WTC11 (cell line): ENCODE data around the gene SRSF6. TPM values are rescaled to one million over a fixed set of nuclear protein-coding genes. Genes with fewer than 3 reads are reported as not detected.

Source experiments
- ATAC-seq: fragments of 200-7000 bp; cut with Tn5 transposase; 2 replicates; pipeline ENCODE4 v1.10.0; 2021; ENCODE audit warnings: mild to moderate bottlenecking, moderate library complexity
- CTCF ChIA-PET: fragments of 300-600 bp; sonication (Branson Sonifier 250); formaldehyde crosslinking; loops from one replicate; lab custom pipeline; 2021; ENCODE audit warnings: antibody characterized with exemption; lab: Charles Lee
- POLR2A ChIA-PET: fragments of 350-600 bp; sonication (Branson Sonifier 250); formaldehyde crosslinking; loops from one replicate; lab custom pipeline; 2021; ENCODE audit warnings: antibody characterized with exemption; lab: Charles Lee
- DNase-seq: peaks from one replicate; pipeline ENCODE4 v3.0.0; 2021; ENCODE audit warnings: low spot score
- H3K27ac Mint-ChIP-seq: 2 replicates; pipeline ENCODE4 v1.8.0; 2021; ENCODE audit warnings: mixed read lengths
- H3K27me3 Mint-ChIP-seq: 2 replicates; pipeline ENCODE4 v1.8.0; 2021; ENCODE audit warnings: low read depth, mild to moderate bottlenecking, moderate library complexity, mixed read lengths
- H3K36me3 Mint-ChIP-seq: 2 replicates; pipeline ENCODE4 v1.8.0; 2021; ENCODE audit warnings: mixed read lengths
- H3K4me1 Mint-ChIP-seq: 2 replicates; pipeline ENCODE4 v1.8.0; 2022; ENCODE audit warnings: mixed read lengths
- H3K4me3 Mint-ChIP-seq: 2 replicates; pipeline ENCODE4 v1.8.0; 2021; ENCODE audit warnings: mild to moderate bottlenecking, moderate library complexity, mixed read lengths
- H3K9me3 Mint-ChIP-seq: 2 replicates; pipeline ENCODE4 v1.8.0; 2021; ENCODE audit warnings: mixed read lengths
- CTCF ChIP-seq: fragments of 200-600 bp; IDR thresholded peaks from 2 replicates; pipeline ENCODE4 v1.8.0; 2022; ENCODE audit warnings: antibody characterized with exemption
- FOXJ3 ChIP-seq: sonication (generic); formaldehyde crosslinking; IDR thresholded peaks from 2 replicates; pipeline ENCODE4 v1.9.0; 2021; ENCODE audit warnings: missing genetic modification reagents, mild to moderate bottlenecking, borderline replicate concordance
- GRHL2 ChIP-seq: fragments of 250-450 bp; sonication (Bioruptor Pico); IDR thresholded peaks from 2 replicates; pipeline ENCODE4 v1.8.0; 2022; ENCODE audit warnings: mild to moderate bottlenecking, moderate library complexity; ENCODE audit not compliant: insufficient replicate concordance, severe bottlenecking
- GTF2I ChIP-seq: fragments of 250-450 bp; sonication (Bioruptor Pico); conservative IDR thresholded peaks from 2 replicates; pipeline ENCODE4 v1.4.0; 2021; ENCODE audit warnings: mild to moderate bottlenecking
- IRF1 ChIP-seq: sonication (generic); formaldehyde crosslinking; IDR thresholded peaks from 2 replicates; pipeline ENCODE4 v1.8.0; 2023; ENCODE audit warnings: missing genetic modification reagents
- JUN ChIP-seq: sonication (generic); formaldehyde crosslinking; IDR thresholded peaks from 2 replicates; pipeline ENCODE4 v1.8.0; 2023; ENCODE audit warnings: mild to moderate bottlenecking, missing genetic modification reagents
- NFATC4 ChIP-seq: fragments of 250-450 bp; sonication (Bioruptor Pico); IDR thresholded peaks from 2 replicates; pipeline ENCODE4 v1.9.0; 2021; ENCODE audit warnings: mild to moderate bottlenecking
- NR2C2 ChIP-seq: sonication (generic); formaldehyde crosslinking; IDR thresholded peaks from 2 replicates; pipeline ENCODE4 v1.8.0; 2022; ENCODE audit warnings: mild to moderate bottlenecking, missing genetic modification reagents
- PRDM15 ChIP-seq: sonication (generic); formaldehyde crosslinking; IDR thresholded peaks from 2 replicates; pipeline ENCODE4 v1.8.0; 2022; ENCODE audit warnings: missing genetic modification reagents
- ZBTB21 ChIP-seq: sonication (generic); formaldehyde crosslinking; IDR thresholded peaks from 2 replicates; pipeline ENCODE4 v1.8.1; 2023; ENCODE audit warnings: mild to moderate bottlenecking, missing genetic modification reagents, borderline replicate concordance
- ZNF138 ChIP-seq: sonication (generic); formaldehyde crosslinking; conservative IDR thresholded peaks from 2 replicates; pipeline ENCODE4 v1.8.1; 2022; ENCODE audit warnings: mild to moderate bottlenecking, moderate library complexity, missing genetic modification reagents
- total RNA-seq: library from RNA; stranded (reverse); gene quantifications from 3 replicates; pipeline ENCODE4 v1.2.3, GENCODE V29; 2021
- TF ChIP-seq, protein P1 (sequence below): sonication (generic); formaldehyde crosslinking; IDR thresholded peaks from 2 replicates; pipeline ENCODE4 v1.8.0; 2023; ENCODE audit warnings: missing genetic modification reagents, mild to moderate bottlenecking, borderline replicate concordance
- TF ChIP-seq, protein P2 (sequence below): fragments of 250-450 bp; sonication (Bioruptor Pico); IDR thresholded peaks from 2 replicates; pipeline ENCODE4 v1.9.0; 2021; ENCODE audit warnings: moderate library complexity, mild to moderate bottlenecking, inconsistent platforms, borderline replicate concordance
- TF ChIP-seq, protein P3 (sequence below): fragments of 250-450 bp; sonication (Bioruptor Pico); IDR thresholded peaks from 2 replicates; pipeline ENCODE4 v1.9.0; 2021; ENCODE audit warnings: mild to moderate bottlenecking
- TF ChIP-seq, protein P4 (sequence below): fragments of 250-450 bp; sonication (Bioruptor Pico); IDR thresholded peaks from 2 replicates; pipeline ENCODE4 v2.1.2; 2022; ENCODE audit warnings: mild to moderate bottlenecking, moderate library complexity

The SRSF6 gene
- total RNA-seq, 1 experiment from 2014 or later, result 107 TPM

DNA sequence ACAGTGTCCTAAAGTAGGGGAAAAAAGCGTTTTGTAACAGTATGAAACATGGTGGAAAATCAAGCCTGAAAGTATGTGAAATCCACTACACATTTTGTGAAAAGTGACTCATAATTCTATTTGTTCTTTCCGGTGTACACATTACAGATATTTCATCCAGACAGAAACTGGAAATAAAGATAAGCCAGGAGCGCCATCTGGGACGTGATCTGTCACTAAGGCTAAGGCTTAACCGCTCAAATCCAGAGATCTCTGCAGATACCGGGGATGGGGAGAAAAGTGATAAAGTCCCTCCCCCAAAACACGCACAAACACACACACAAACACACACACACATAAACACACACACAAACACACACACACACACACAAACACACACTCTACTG, 26.6 kb upstream of the SRSF6 start (continued):
- TF ChIP-seq, protein P1, sequence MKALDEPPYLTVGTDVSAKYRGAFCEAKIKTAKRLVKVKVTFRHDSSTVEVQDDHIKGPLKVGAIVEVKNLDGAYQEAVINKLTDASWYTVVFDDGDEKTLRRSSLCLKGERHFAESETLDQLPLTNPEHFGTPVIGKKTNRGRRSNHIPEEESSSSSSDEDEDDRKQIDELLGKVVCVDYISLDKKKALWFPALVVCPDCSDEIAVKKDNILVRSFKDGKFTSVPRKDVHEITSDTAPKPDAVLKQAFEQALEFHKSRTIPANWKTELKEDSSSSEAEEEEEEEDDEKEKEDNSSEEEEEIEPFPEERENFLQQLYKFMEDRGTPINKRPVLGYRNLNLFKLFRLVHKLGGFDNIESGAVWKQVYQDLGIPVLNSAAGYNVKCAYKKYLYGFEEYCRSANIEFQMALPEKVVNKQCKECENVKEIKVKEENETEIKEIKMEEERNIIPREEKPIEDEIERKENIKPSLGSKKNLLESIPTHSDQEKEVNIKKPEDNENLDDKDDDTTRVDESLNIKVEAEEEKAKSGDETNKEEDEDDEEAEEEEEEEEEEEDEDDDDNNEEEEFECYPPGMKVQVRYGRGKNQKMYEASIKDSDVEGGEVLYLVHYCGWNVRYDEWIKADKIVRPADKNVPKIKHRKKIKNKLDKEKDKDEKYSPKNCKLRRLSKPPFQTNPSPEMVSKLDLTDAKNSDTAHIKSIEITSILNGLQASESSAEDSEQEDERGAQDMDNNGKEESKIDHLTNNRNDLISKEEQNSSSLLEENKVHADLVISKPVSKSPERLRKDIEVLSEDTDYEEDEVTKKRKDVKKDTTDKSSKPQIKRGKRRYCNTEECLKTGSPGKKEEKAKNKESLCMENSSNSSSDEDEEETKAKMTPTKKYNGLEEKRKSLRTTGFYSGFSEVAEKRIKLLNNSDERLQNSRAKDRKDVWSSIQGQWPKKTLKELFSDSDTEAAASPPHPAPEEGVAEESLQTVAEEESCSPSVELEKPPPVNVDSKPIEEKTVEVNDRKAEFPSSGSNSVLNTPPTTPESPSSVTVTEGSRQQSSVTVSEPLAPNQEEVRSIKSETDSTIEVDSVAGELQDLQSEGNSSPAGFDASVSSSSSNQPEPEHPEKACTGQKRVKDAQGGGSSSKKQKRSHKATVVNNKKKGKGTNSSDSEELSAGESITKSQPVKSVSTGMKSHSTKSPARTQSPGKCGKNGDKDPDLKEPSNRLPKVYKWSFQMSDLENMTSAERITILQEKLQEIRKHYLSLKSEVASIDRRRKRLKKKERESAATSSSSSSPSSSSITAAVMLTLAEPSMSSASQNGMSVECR (CRISPR knock-in tag), result no peak
- no peak for TF ChIP-seq ZBTB21 (CRISPR knock-in tag)

GRCh38 chr20:43432498-43432897, 25.2 kb upstream of the SRSF6 start:
- POLR2A ChIA-PET, result no interaction called here
- peaks cover 21% of the 10 kb centered on the region for H3K4me1 Mint-ChIP-seq
- no peak overlapping the region; the same call in 1 of the 2 replicates for H3K27ac Mint-ChIP-seq
- CTCF ChIA-PET, result no interaction called here
- no peak overlapping the region for H3K4me3 Mint-ChIP-seq
- DNase-seq (no peak), ATAC-seq (no peak)
- peaks cover 5% of the 10 kb centered on the region; the same call in 1 of the 2 replicates for H3K9me3 Mint-ChIP-seq
- H3K36me3 Mint-ChIP-seq, result no peaks in the 10 kb centered on the region
- TF ChIP-seq PRDM15 (CRISPR knock-in tag) (no peak), NFATC4 (CRISPR knock-in tag) (no peak), GRHL2 (no peak), CTCF (no peak), GTF2I (CRISPR knock-in tag) (no peak), JUN (no peak), FOXJ3 (CRISPR knock-in tag) (no peak)
- TF ChIP-seq, protein P2, sequence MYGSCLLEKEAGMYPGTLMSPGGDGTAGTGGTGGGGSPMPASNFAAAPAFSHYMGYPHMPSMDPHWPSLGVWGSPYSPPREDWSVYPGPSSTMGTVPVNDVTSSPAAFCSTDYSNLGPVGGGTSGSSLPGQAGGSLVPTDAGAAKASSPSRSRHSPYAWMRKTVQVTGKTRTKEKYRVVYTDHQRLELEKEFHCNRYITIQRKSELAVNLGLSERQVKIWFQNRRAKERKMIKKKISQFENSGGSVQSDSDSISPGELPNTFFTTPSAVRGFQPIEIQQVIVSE (CRISPR knock-in tag), result no peak
- H3K27me3 Mint-ChIP-seq, result peaks cover 7% of the 10 kb centered on the region

DNA sequence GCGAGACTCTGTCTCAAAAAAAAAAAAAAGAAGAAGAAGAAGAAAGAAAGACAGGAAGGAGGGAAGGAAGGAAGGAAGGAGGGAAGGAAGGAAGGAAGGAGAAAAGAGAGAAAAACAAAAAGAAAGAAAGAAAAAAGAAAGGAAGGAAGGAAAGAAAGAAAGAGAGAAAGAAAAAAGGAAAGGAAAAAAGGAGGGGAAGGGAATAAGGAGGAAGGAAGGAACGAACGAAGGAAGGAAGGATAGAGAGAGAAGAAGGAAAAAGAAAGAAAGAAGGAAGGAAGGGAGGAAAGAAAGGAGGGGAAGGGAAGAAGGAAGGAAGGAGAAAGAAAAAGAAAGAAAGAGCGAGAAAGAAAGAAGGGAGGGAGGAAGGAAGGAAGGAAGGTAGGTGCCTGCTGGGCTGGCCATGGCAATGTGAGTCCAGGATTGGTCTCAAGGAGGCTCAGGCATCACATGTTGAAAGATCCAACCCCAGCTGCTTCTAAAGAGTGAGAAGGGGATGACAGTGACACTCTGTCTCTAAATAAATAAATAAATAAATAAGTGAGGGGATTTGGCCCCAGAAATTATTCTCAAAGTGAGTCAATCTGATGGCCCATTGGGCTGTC, 24.3 kb upstream of the SRSF6 start:
- DNase-seq, result no peak
- TF ChIP-seq IRF1 (CRISPR knock-in tag) (no peak), NR2C2 (CRISPR knock-in tag) (no peak), ZNF138 (CRISPR knock-in tag) (no peak)
- TF ChIP-seq, protein P3, sequence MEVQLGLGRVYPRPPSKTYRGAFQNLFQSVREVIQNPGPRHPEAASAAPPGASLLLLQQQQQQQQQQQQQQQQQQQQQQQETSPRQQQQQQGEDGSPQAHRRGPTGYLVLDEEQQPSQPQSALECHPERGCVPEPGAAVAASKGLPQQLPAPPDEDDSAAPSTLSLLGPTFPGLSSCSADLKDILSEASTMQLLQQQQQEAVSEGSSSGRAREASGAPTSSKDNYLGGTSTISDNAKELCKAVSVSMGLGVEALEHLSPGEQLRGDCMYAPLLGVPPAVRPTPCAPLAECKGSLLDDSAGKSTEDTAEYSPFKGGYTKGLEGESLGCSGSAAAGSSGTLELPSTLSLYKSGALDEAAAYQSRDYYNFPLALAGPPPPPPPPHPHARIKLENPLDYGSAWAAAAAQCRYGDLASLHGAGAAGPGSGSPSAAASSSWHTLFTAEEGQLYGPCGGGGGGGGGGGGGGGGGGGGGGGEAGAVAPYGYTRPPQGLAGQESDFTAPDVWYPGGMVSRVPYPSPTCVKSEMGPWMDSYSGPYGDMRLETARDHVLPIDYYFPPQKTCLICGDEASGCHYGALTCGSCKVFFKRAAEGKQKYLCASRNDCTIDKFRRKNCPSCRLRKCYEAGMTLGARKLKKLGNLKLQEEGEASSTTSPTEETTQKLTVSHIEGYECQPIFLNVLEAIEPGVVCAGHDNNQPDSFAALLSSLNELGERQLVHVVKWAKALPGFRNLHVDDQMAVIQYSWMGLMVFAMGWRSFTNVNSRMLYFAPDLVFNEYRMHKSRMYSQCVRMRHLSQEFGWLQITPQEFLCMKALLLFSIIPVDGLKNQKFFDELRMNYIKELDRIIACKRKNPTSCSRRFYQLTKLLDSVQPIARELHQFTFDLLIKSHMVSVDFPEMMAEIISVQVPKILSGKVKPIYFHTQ (CRISPR knock-in tag), result no peak
- TF ChIP-seq, protein P4, sequence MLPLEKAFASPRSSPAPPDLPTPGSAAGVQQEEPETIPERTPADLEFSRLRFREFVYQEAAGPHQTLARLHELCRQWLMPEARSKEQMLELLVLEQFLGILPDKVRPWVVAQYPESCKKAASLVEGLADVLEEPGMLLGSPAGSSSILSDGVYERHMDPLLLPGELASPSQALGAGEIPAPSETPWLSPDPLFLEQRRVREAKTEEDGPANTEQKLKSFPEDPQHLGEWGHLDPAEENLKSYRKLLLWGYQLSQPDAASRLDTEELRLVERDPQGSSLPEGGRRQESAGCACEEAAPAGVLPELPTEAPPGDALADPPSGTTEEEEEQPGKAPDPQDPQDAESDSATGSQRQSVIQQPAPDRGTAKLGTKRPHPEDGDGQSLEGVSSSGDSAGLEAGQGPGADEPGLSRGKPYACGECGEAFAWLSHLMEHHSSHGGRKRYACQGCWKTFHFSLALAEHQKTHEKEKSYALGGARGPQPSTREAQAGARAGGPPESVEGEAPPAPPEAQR, result no peak
- ChIA-PET POLR2A (interaction anchor here (0.5 kb wide), 1 partner anchor 458 kb away, joined by 3 read pairs; no protein-coding TSS in a partner anchor), CTCF (no interaction called here)
- ATAC-seq, result no peak
- no peak overlapping the region for H3K4me3 Mint-ChIP-seq
- H3K27me3 Mint-ChIP-seq, result peaks cover 7% of the 10 kb centered on the region
- peaks cover 5% of the 10 kb centered on the region; the same call in 1 of the 2 replicates for H3K9me3 Mint-ChIP-seq
- no peaks in the 10 kb centered on the region for H3K36me3 Mint-ChIP-seq
- H3K4me1 Mint-ChIP-seq, result peaks cover 21% of the 10 kb centered on the region
- H3K27ac Mint-ChIP-seq, result no peak overlapping the region
